HepG2 (cell line): ENCODE data around the gene AUTS2. TPM values are rescaled to one million over a fixed set of nuclear protein-coding genes. Genes with fewer than 3 reads are reported as not detected.

Experiments
- ATAC-seq: fragments of 200-7000 bp; cut with Tn5 transposase; 3 replicates; pipeline ENCODE4 v1.9.1; 2020; ENCODE audit warnings: mild to moderate bottlenecking, moderate library complexity
- BruUV-seq: library from RNA; stranded (reverse); fragments of 400-500 nt; replicated peaks from 2 replicates; lab custom pipeline; 2021; lab: Mats Ljungman, UMichigan
- CTCF ChIA-PET: fragments of 300-600 bp; formaldehyde crosslinking; extraction: SDS; loops from one replicate; lab custom pipeline; 2021; ENCODE audit warnings: low total read pairs, inconsistent platforms, low intra/inter-chr PET ratio; lab: Yijun Ruan, JAX
- POLR2A ChIA-PET: fragments of 350-600 bp; sonication (Branson Sonifier 250); formaldehyde crosslinking; loops from one replicate; lab custom pipeline; 2020; ENCODE audit warnings: antibody characterized with exemption, inconsistent platforms; lab: Yijun Ruan, JAX
- DNase-seq: peaks from one replicate; pipeline ENCODE4 v3.0.0-alpha.2; 2015; ENCODE audit warnings: low spot score
- FAIRE-seq: peaks from 3 replicates; lab custom pipeline; 2011; peaks lifted over from hg19 to GRCh38; lab: Jason Lieb, UNC
- H2AFZ ChIP-seq: one replicate; pipeline ENCODE4 v1.6.1; 2011; ENCODE audit warnings: low read length, inconsistent platforms
- H3K27ac ChIP-seq: fragments of 300-600 bp; 3 replicates; pipeline ENCODE4 v1.8.0; 2011; ENCODE audit warnings: mixed run types, mild to moderate bottlenecking, mixed read lengths, low read length, inconsistent platforms; ENCODE audit not compliant: insufficient read depth; ENCODE audit errors: extremely low read length
- H3K27me3 ChIP-seq, 2 experiments: fragments of 200-600 bp in 1 of 2; 2 replicates in 1 of 2; 3 replicates in 1 of 2; pipeline versions ENCODE4 v1.6.0 to v1.8.0; 2011; ENCODE audit warnings: low read length in 2 of 2, mild to moderate bottlenecking in 2 of 2, moderate library complexity in 2 of 2, inconsistent platforms in 1 of 2; ENCODE audit not compliant: insufficient read depth in 2 of 2, control insufficient read depth in 1 of 2
- H3K36me3 ChIP-seq, 2 experiments: fragments of 200-600 bp in 1 of 2; replicated peaks in 1 of 2; 2 replicates in 1 of 2; 3 replicates in 1 of 2; pipeline versions ENCODE4 v1.5.1 to v1.8.0; 2011; ENCODE audit warnings: low read length in 2 of 2, inconsistent platforms in 1 of 2; ENCODE audit not compliant: insufficient read depth in 2 of 2, control insufficient read depth in 1 of 2
- H3K4me1 ChIP-seq: 2 replicates; pipeline ENCODE4 v1.5.1; 2012; ENCODE audit warnings: low read length, inconsistent platforms; ENCODE audit not compliant: insufficient read depth
- H3K4me2 ChIP-seq: 2 replicates; pipeline ENCODE4 v1.6.0; 2011; ENCODE audit warnings: low read depth, low read length, inconsistent platforms
- H3K4me3 ChIP-seq, 3 experiments: fragments of 200-600 bp in 1 of 3; sonication (generic), shearing (Covaris generic) in 1 of 3; replicated peaks in 1 of 3; 2 replicates each; pipeline ENCODE4 v1.5.1; 2011 to 2016; ENCODE audit warnings: low read length in 3 of 3, inconsistent platforms in 2 of 3, low read depth in 2 of 3, mild to moderate bottlenecking in 2 of 3, control low read depth in 1 of 3, mixed read lengths in 1 of 3; ENCODE audit not compliant: insufficient read depth in 1 of 3
- H3K79me2 ChIP-seq: one replicate; pipeline ENCODE4 v1.6.1; 2011; ENCODE audit warnings: low read length, inconsistent platforms; ENCODE audit not compliant: insufficient read depth
- H3K9ac ChIP-seq: 2 replicates; pipeline ENCODE4 v1.6.0; 2011; ENCODE audit warnings: mild to moderate bottlenecking, low read depth, low read length, inconsistent platforms; ENCODE audit not compliant: insufficient read depth
- H3K9me3 ChIP-seq: 2 replicates; pipeline ENCODE4 v1.5.1; 2012; ENCODE audit warnings: mild to moderate bottlenecking, low read length
- H4K20me1 ChIP-seq: 2 replicates; pipeline ENCODE4 v1.6.0; 2011; ENCODE audit warnings: inconsistent platforms, mild to moderate bottlenecking, low read length, moderate library complexity; ENCODE audit not compliant: insufficient read depth
- GLI4 ChIP-seq: sonication (generic); formaldehyde crosslinking; IDR thresholded peaks from 2 replicates; pipeline ENCODE4 v1.5.1; 2020; ENCODE audit warnings: missing genetic modification reagents, mild to moderate bottlenecking, moderate library complexity, borderline replicate concordance
- NBN ChIP-seq: fragments of 450-650 bp; conservative IDR thresholded peaks from 2 replicates; pipeline ENCODE4 v1.6.1; 2017
- NPAS2 ChIP-seq: sonication (generic); formaldehyde crosslinking; IDR thresholded peaks from 2 replicates; pipeline ENCODE4 v1.8.0; 2022; ENCODE audit warnings: mild to moderate bottlenecking, missing genetic modification reagents, borderline replicate concordance
- REPIN1 ChIP-seq: sonication (generic); formaldehyde crosslinking; IDR thresholded peaks from 2 replicates; pipeline ENCODE4 v1.8.0; 2022; ENCODE audit warnings: missing genetic modification reagents, low read depth, mild to moderate bottlenecking, borderline replicate concordance
- SATB2 ChIP-seq: sonication (generic); formaldehyde crosslinking; IDR thresholded peaks from 2 replicates; pipeline ENCODE4 v1.5.0; 2020; ENCODE audit warnings: missing genetic modification reagents
- TSC22D2 ChIP-seq: sonication (generic); formaldehyde crosslinking; IDR thresholded peaks from 2 replicates; pipeline ENCODE4 v1.5.1; 2020; ENCODE audit warnings: missing genetic modification reagents, mild to moderate bottlenecking, borderline replicate concordance
- ZFP37 ChIP-seq: sonication (generic); formaldehyde crosslinking; IDR thresholded peaks from 2 replicates; pipeline ENCODE4 v1.4.0; 2020; ENCODE audit warnings: missing genetic modification reagents, borderline replicate concordance
- ZNF709 ChIP-seq: sonication (generic); formaldehyde crosslinking; IDR thresholded peaks from 2 replicates; pipeline ENCODE4 v1.5.0; 2020; ENCODE audit warnings: mild to moderate bottlenecking, missing genetic modification reagents
- ZNF790 ChIP-seq: sonication (generic); formaldehyde crosslinking; IDR thresholded peaks from 2 replicates; pipeline ENCODE4 v1.8.0; 2022; ENCODE audit warnings: missing genetic modification reagents, mild to moderate bottlenecking, borderline replicate concordance
- WGBS: methylation state at CpG from one replicate; pipeline ENCODE4 v1.1.6; 2017; ENCODE audit warnings: low lambda C conversion rate; 5-methylcytosine and 5-hydroxymethylcytosine counted together
- in situ Hi-C: cut with HindIII; loops from 2 replicates; pipeline ENCODE4 v1.10.0; 2017; ENCODE audit warnings: low pct_unique_long_range_greater_than_20kb; ENCODE audit not compliant: extremely low pct_ligation_motif_present
- intact Hi-C: fragments of 100-400 bp; cut with micrococcal nuclease; formaldehyde crosslinking; loops from one replicate; pipeline ENCODE4 v1.10.0; 2022; ENCODE audit not compliant: unreplicated experiment
- polyA plus RNA-seq, 8 experiments: library from polyadenylated mRNA; depleted of rRNA in 3 of 8; stranded (reverse) in 7 of 8; unstranded in 1 of 8; fragments of >200 nt; fragmentation: Illumina TruSeq in 4 of 8; extraction: Trizol in 4 of 8; gene quantifications; 2 replicates each; pipeline versions ENCODE4 v1.2.1 to v1.2.3, GENCODE V29; 2011 to 2016; ENCODE audit warnings: low read depth in 4 of 8, missing spikeins in 1 of 8, mixed read lengths in 1 of 8; ENCODE audit not compliant: insufficient read depth in 1 of 8
- total RNA-seq, 5 experiments: library from RNA; depleted of rRNA; stranded (reverse); fragments of >200 nt; fragmentation: Illumina TruSeq; extraction: Trizol; gene quantifications; 2 replicates each; pipeline ENCODE4 v1.2.3, GENCODE V29; 2016; ENCODE audit warnings: low read depth in 1 of 5
- TF ChIP-seq, protein P1 (sequence below): sonication (generic); formaldehyde crosslinking; IDR thresholded peaks from 2 replicates; pipeline ENCODE4 v1.4.0; 2020; ENCODE audit warnings: mild to moderate bottlenecking, low read depth, missing genetic modification reagents
- TF ChIP-seq, protein P2 (sequence below): IDR thresholded peaks from 2 replicates; pipeline ENCODE4 v1.4.0; 2020; ENCODE audit warnings: mild to moderate bottlenecking, missing genetic modification reagents
- TF ChIP-seq, protein P3 (sequence below): sonication (generic); formaldehyde crosslinking; IDR thresholded peaks from 2 replicates; pipeline ENCODE4 v1.5.1; 2020; ENCODE audit warnings: missing genetic modification reagents, mild to moderate bottlenecking, borderline replicate concordance

Gene AUTS2
- total and polyA plus RNA-seq, 2 of the 13 experiments (the other 11 are each of a cell fraction or from before 2014, with no cell fraction given), result 0.38 TPM; not detected in 1

DNA sequence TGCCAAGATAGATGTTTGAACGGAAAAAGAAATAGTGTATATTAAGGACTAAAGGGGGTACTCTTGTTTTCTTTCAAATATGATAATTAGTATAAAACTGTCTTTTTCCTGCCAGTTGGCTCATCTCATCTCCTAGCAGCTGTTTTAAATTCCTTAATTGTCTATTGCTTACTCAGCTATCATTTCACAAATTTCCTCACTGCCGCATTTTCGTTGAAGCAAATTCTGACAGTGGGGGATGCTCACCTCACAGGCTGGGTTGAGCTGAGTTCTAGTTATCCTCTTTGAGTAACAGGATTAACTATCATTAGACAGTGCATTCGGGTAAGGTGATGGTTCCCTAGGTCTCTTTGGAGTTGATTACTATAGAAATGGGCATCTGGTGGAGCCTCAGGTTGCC is 592.0 kb downstream of the AUTS2 start:
- Histone ChIP-seq H2AFZ (no peak overlapping the region), H3K9ac (no peak overlapping the region), H3K9me3 (no peaks in the 10 kb centered on the region; the same call in 1 of the 2 replicates), H3K4me2 (no peak overlapping the region), H3K27me3 (no peaks in the 10 kb centered on the region), H3K36me3 (no peaks in the 10 kb centered on the region), H3K4me1 (no peaks in the 10 kb centered on the region), H4K20me1 (no peaks in the 10 kb centered on the region), H3K27ac (no peak overlapping the region), H3K4me3 (no peak overlapping the region), H3K79me2 (no peaks in the 10 kb centered on the region)
- CTCF ChIA-PET, result no interaction called here
- FAIRE-seq, result no peak
- WGBS, result 66% methylated on average over 4 of the region's 4 CpGs
- in situ Hi-C loops (no loop called here), intact Hi-C loops (loop anchor here (10.0 kb wide), 1 partner anchor 505 kb away; no protein-coding TSS in a partner anchor)
- ATAC-seq, result no peak
- no TSS peak for BruUV-seq
- TF ChIP-seq SATB2 (CRISPR knock-in tag) (no peak), NPAS2 (CRISPR knock-in tag) (no peak), ZNF709 (CRISPR knock-in tag) (no peak), ZFP37 (no peak)
- TF ChIP-seq, protein P1, sequence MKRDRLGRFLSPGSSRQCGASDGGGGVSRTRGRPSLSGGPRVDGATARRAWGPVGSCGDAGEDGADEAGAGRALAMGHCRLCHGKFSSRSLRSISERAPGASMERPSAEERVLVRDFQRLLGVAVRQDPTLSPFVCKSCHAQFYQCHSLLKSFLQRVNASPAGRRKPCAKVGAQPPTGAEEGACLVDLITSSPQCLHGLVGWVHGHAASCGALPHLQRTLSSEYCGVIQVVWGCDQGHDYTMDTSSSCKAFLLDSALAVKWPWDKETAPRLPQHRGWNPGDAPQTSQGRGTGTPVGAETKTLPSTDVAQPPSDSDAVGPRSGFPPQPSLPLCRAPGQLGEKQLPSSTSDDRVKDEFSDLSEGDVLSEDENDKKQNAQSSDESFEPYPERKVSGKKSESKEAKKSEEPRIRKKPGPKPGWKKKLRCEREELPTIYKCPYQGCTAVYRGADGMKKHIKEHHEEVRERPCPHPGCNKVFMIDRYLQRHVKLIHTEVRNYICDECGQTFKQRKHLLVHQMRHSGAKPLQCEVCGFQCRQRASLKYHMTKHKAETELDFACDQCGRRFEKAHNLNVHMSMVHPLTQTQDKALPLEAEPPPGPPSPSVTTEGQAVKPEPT (CRISPR knock-in tag), result no peak
- POLR2A ChIA-PET, result no interaction called here
- DNase-seq, result no peak

DNA sequence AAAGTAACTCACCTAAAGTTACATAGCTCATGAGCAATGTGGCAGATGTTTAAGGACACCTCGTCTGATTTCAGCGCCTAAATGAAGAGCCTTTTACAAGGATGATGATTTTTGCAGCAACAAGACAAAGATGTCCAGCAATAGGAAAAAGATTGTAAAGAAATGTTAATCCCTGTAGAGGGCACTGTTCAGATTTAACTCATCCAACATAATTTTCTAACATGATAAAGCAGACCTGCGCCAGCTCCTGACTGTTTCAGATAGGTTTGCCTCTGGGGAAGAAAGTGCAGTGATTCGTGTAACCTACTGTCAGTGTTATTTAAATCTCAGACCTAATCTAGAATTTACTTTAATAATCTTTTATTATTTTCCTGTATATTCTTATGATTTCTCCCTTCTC is 595.2 kb downstream of the AUTS2 start:
- no peaks in the 10 kb centered on the region for H3K4me1 ChIP-seq
- no peaks in the 10 kb centered on the region; the same call in 1 of the 2 replicates for H3K9me3 ChIP-seq
- 30% methylated on average over 4 of the region's 4 CpGs for WGBS
- ChIA-PET CTCF (no interaction called here), POLR2A (no interaction called here)
- DNase-seq, result no peak
- no peaks in the 10 kb centered on the region for H3K27me3 ChIP-seq
- in situ Hi-C loops, result no loop called here
- H3K4me2 ChIP-seq, result no peak overlapping the region
- no peak for ATAC-seq
- TF ChIP-seq GLI4 (CRISPR knock-in tag) (no peak), TSC22D2 (CRISPR knock-in tag) (no peak), REPIN1 (CRISPR knock-in tag) (no peak), ZNF790 (CRISPR knock-in tag) (no peak), NBN (no peak)
- TF ChIP-seq, protein P2, sequence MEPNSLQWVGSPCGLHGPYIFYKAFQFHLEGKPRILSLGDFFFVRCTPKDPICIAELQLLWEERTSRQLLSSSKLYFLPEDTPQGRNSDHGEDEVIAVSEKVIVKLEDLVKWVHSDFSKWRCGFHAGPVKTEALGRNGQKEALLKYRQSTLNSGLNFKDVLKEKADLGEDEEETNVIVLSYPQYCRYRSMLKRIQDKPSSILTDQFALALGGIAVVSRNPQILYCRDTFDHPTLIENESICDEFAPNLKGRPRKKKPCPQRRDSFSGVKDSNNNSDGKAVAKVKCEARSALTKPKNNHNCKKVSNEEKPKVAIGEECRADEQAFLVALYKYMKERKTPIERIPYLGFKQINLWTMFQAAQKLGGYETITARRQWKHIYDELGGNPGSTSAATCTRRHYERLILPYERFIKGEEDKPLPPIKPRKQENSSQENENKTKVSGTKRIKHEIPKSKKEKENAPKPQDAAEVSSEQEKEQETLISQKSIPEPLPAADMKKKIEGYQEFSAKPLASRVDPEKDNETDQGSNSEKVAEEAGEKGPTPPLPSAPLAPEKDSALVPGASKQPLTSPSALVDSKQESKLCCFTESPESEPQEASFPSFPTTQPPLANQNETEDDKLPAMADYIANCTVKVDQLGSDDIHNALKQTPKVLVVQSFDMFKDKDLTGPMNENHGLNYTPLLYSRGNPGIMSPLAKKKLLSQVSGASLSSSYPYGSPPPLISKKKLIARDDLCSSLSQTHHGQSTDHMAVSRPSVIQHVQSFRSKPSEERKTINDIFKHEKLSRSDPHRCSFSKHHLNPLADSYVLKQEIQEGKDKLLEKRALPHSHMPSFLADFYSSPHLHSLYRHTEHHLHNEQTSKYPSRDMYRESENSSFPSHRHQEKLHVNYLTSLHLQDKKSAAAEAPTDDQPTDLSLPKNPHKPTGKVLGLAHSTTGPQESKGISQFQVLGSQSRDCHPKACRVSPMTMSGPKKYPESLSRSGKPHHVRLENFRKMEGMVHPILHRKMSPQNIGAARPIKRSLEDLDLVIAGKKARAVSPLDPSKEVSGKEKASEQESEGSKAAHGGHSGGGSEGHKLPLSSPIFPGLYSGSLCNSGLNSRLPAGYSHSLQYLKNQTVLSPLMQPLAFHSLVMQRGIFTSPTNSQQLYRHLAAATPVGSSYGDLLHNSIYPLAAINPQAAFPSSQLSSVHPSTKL (CRISPR knock-in tag), result no peak
- TF ChIP-seq, protein P3, sequence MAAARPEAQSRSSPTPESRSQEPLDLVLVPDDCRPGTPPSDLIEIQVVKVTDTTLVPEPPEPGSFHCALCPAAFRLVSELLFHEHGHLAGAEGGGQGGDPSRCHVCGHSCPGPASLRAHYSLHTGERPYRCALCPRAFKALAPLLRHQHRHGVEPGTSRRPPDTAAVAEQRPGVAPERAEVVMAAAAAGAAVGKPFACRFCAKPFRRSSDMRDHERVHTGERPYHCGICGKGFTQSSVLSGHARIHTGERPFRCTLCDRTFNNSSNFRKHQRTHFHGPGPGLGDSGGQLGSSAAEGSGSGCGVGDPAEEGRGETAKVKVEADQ (CRISPR knock-in tag), result no peak
- no peaks in the 10 kb centered on the region for H3K36me3 ChIP-seq
- no peaks in the 10 kb centered on the region for H3K79me2 ChIP-seq
- intact Hi-C loops, result loop anchor here (10.0 kb wide), 1 partner anchor 501 kb away; no protein-coding TSS in a partner anchor
- H3K27ac ChIP-seq, result no peak overlapping the region
- H3K4me3 ChIP-seq, result no peak overlapping the region
- no peak overlapping the region for H2AFZ ChIP-seq
- H3K9ac ChIP-seq, result no peak overlapping the region
- BruUV-seq, result no TSS peak
- no peak for FAIRE-seq
- H4K20me1 ChIP-seq, result no peaks in the 10 kb centered on the region
